Stimulated activated memory B cell treated with anti-CD40 and anti-IgM and Interleukin-4, amounts not matched to agents 10 μg/mL and 1 μg/mL and 100 μg/mL, for 72 hours (primary cell): Measurements from ENCODE around the gene DSG3.
"Not testable (repeated sequence)": the region's sequence is repeated elsewhere in the genome, so short reads cannot be mapped to it uniquely, and the experiment has no call there.

Experiments used
- ATAC-seq: fragments of 150-1000 bp; cut with Tn5 transposase; 2 replicates; pipeline ENCODE4 v1.10.0; 2021
- H3K27ac Mint-ChIP-seq: one replicate; pipeline ENCODE4 v1.8.0; 2022; ENCODE audit warnings: mild to moderate bottlenecking, mixed read lengths
- H3K27me3 Mint-ChIP-seq: one replicate; pipeline ENCODE4 v1.8.0; 2022; ENCODE audit warnings: mixed read lengths
- H3K36me3 Mint-ChIP-seq: one replicate; pipeline ENCODE4 v1.8.0; 2022; ENCODE audit warnings: mixed read lengths
- H3K4me1 Mint-ChIP-seq: one replicate; pipeline ENCODE4 v1.8.0; 2022; ENCODE audit warnings: mixed read lengths
- H3K4me3 Mint-ChIP-seq: one replicate; pipeline ENCODE4 v1.8.0; 2022; ENCODE audit warnings: mild to moderate bottlenecking, moderate library complexity, mixed read lengths
- H3K9me3 Mint-ChIP-seq: one replicate; pipeline ENCODE4 v1.8.0; 2022; ENCODE audit warnings: mixed read lengths

The DSG3 gene

GRCh38 chr18:31493941-31494340, 46.4 kb downstream of the DSG3 start:
- Mint-ChIP-seq H3K9me3 (peaks cover 6% of the 10 kb centered on the region), H3K4me1 (no peaks in the 10 kb centered on the region), H3K27me3 (peaks cover 45% of the 10 kb centered on the region), H3K27ac (no peak overlapping the region), H3K36me3 (no peaks in the 10 kb centered on the region), H3K4me3 (no peak overlapping the region)
- no peak for ATAC-seq

- ATAC-seq, H3K9me3 Mint-ChIP-seq, H3K4me1 Mint-ChIP-seq, H3K36me3 Mint-ChIP-seq, H3K27ac Mint-ChIP-seq, H3K4me3 Mint-ChIP-seq: not testable (repeated sequence)
- H3K27me3 Mint-ChIP-seq, result peaks cover 50% of the 10 kb centered on the region
Measured at GRCh38 chr18:31494705-31495244, 47.2 kb downstream of the DSG3 start.

DNA sequence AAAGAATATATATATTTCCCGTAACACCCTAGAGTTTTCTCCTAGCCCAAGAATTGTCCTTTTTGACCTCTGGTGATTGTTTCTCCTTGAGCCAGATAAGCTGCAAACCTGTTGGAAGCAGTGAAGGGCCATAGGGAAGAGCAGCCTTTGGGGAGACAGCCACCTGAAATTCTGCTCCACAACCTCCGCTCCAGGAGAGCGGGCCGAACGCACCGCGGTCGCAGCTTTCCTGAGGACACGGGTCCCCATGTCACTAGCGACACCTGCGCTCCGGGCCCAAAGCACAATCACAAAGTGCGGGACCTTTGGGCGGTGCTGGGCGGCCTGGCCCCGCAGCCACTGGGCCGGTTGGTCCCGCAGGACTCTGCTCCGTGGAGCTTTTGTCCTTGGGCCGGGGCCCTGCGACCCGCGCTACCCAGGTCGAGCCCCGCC, 49.9 kb downstream of the DSG3 start:
- no peak overlapping the region for H3K27ac Mint-ChIP-seq
- peaks cover 59% of the 10 kb centered on the region for H3K27me3 Mint-ChIP-seq
- H3K36me3 Mint-ChIP-seq, result no peaks in the 10 kb centered on the region
- no peak for ATAC-seq
- peak overlapping the region; percentile 31 for H3K4me3 Mint-ChIP-seq
- H3K4me1 Mint-ChIP-seq, result no peaks in the 10 kb centered on the region
- no peaks in the 10 kb centered on the region for H3K9me3 Mint-ChIP-seq

- peak; percentile 65 for ATAC-seq
- H3K36me3 Mint-ChIP-seq, result no peaks in the 10 kb centered on the region
Measured at GRCh38 chr18:31497836-31498573, 50.5 kb downstream of the DSG3 start, which contains the start of gene DSG2. Gene DSG2, plus strand, starts transcription at chr18:31498177. Its CDS starts 75 bp downstream, at chr18:31498252.

DNA sequence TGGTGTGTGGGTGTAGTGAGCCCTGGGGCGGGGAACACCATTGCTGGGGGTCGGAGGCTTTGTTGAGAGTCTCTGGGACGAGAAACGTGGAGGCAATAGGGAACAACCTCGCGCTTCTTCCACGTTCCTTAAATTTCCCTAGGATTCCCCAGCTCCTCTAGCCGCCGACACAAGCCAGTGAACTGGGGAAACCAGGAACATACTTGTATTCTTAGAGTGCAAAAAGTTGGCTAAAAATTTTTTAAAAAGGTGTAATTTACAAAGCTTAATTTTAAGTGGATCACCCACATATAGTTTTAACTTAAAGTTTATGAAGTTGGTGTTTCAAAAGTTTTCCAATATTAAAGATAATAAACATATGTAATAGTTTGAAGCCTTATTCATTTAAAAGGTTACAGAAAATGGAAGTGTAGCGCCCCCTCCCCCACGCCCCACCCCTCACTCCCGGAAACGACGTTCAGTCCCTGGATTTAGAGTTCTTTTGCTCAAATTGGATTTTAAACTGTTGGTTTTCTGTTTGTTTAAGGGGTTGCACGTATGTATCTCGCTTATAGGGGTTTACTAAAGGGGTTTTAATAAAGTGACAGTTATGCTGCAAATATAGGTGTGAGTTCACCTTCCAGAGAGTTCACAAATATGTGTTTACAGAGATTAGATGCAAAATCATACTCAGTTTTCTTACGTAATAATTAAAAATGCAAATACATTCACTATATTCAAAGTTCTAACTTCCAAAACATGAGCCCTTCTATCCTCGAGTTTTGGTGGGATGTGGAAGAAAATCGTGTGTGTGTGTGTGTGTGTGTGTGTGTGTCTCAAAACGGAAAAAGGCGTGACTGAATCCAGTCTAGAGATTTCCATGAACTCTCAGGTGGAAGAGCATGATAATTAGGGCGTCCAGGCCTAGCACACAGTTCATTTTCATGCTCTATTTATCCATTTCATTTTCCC, 51.3 kb downstream of the DSG3 start:
- Mint-ChIP-seq H3K9me3 (no peaks in the 10 kb centered on the region), H3K4me3 (peak overlapping the region; percentile 56), H3K4me1 (no peaks in the 10 kb centered on the region), H3K27ac (no peak overlapping the region), H3K36me3 (no peaks in the 10 kb centered on the region), H3K27me3 (peaks cover 59% of the 10 kb centered on the region)
- ATAC-seq, result no peak

More at GRCh38 chr18:31497836-31498573, 50.5 kb downstream of the DSG3 start, which contains the start of gene DSG2:
- H3K4me1 Mint-ChIP-seq, result no peaks in the 10 kb centered on the region
- H3K27me3 Mint-ChIP-seq, result peaks cover 59% of the 10 kb centered on the region
- H3K4me3 Mint-ChIP-seq, result peak within 1 kb of the TSS; percentile 56
- no peaks in the 10 kb centered on the region for H3K9me3 Mint-ChIP-seq
- H3K27ac Mint-ChIP-seq, result no peak within 1 kb of the TSS

DNA sequence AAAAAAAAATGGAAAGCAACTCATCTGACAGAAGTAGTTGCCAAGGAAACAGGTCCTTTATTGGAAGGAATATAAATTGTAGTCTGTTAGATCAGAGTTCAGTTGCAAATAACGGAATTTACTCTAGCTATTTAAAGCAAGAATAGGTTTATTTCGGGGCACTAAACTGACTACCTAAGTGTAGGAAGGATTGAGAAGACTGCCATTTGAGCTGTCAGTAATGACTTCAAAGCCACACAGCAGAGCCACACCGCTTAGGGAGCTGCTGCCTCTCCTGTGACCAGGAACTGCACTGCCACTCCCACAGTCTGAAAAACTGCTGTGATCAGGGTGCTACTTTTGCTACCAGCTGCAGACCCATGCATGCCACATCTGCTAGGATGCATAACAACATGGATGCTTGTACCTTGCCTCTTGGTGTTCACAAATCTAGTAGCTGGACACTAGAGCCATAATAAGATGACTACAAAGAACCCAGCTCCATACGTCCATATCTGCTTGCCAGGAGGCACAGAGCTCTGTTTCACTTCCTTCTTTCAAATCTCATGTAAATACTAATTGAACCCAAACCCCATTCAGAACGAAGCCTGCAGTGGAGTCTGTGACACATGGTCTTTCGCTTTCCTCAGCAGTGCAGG, 52.6 kb downstream of the DSG3 start:
- H3K27me3 Mint-ChIP-seq, result peaks cover 50% of the 10 kb centered on the region
- no peaks in the 10 kb centered on the region for H3K4me1 Mint-ChIP-seq
- H3K9me3 Mint-ChIP-seq, result no peaks in the 10 kb centered on the region
- H3K4me3 Mint-ChIP-seq, result no peak overlapping the region
- H3K27ac Mint-ChIP-seq, result no peak overlapping the region
- H3K36me3 Mint-ChIP-seq, result no peaks in the 10 kb centered on the region
- ATAC-seq, result peak; percentile 14

DNA sequence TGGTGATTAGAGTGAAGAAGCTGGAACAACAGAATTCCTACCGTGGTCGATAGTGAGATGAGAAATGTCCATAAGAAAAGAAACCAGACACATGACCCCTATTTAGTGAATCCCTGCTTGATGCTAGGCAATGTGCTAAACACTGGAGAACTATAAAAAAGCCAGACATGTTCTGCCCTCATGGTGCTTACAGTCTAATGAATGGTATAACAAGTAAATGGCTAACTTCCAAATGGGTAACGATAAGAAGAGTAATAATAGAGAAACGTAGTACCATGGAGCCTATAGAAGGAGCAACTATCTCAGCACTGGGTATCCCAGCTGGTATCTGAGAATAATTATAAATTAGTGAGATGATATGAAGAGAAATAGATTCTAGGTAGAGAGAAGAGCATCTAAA, 55.5 kb downstream of the DSG3 start:
- Mint-ChIP-seq H3K27ac (no peak overlapping the region), H3K4me1 (no peaks in the 10 kb centered on the region), H3K4me3 (no peak overlapping the region), H3K27me3 (peaks cover 23% of the 10 kb centered on the region), H3K36me3 (no peaks in the 10 kb centered on the region), H3K9me3 (no peaks in the 10 kb centered on the region)
- no peak for ATAC-seq

GRCh38 chr18:31504455-31505147, 57.1 kb downstream of the DSG3 start:
- H3K4me3 Mint-ChIP-seq, result no peak overlapping the region
- H3K36me3 Mint-ChIP-seq, result no peaks in the 10 kb centered on the region
- no peaks in the 10 kb centered on the region for H3K4me1 Mint-ChIP-seq
- peak; percentile 45 for ATAC-seq
- no peak overlapping the region for H3K27ac Mint-ChIP-seq
- peaks cover 9% of the 10 kb centered on the region for H3K27me3 Mint-ChIP-seq
- H3K9me3 Mint-ChIP-seq, result no peaks in the 10 kb centered on the region

GRCh38 chr18:31505156-31505555, 57.6 kb downstream of the DSG3 start:
- H3K27ac Mint-ChIP-seq, result no peak overlapping the region
- H3K27me3 Mint-ChIP-seq, result peaks cover 9% of the 10 kb centered on the region
- H3K4me1 Mint-ChIP-seq, result no peaks in the 10 kb centered on the region
- H3K9me3 Mint-ChIP-seq, result no peaks in the 10 kb centered on the region
- ATAC-seq, result no peak
- H3K36me3 Mint-ChIP-seq, result no peaks in the 10 kb centered on the region
- no peak overlapping the region for H3K4me3 Mint-ChIP-seq

GRCh38 chr18:31506024-31506742, 58.6 kb downstream of the DSG3 start:
- no peak overlapping the region for H3K27ac Mint-ChIP-seq

DNA sequence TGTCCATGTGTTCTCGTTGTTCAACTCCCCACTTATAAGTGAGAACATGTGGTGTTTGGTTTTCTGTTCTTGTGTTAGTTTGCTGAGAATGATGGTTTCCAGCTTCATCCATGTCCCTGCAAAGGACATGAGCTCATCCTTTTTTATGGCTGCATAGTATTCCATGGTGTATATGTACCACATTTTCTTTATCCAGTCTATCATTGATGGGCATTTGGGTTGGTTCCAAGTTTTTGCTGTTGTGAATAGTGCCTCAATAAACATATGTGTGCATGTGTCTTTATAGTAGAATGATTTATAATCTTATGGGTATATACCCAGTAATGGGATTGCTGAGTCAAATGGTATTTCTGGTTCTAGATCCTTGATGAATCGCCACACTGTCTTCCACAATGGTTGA, 59.6 kb downstream of the DSG3 start:
- not testable (repeated sequence) for H3K27ac Mint-ChIP-seq, H3K9me3 Mint-ChIP-seq, H3K36me3 Mint-ChIP-seq, ATAC-seq, H3K27me3 Mint-ChIP-seq, H3K4me1 Mint-ChIP-seq, H3K4me3 Mint-ChIP-seq

More at GRCh38 chr18:31506024-31506742, 58.6 kb downstream of the DSG3 start:
- H3K4me3 Mint-ChIP-seq, result no peak overlapping the region
- no peak for ATAC-seq
- H3K36me3 Mint-ChIP-seq, result no peaks in the 10 kb centered on the region
- no peaks in the 10 kb centered on the region for H3K9me3 Mint-ChIP-seq
- H3K27me3 Mint-ChIP-seq, result peaks cover 8% of the 10 kb centered on the region
- no peaks in the 10 kb centered on the region for H3K4me1 Mint-ChIP-seq

- no peak overlapping the region for H3K27ac Mint-ChIP-seq
- no peaks in the 10 kb centered on the region for H3K9me3 Mint-ChIP-seq
- ATAC-seq, result no peak
- peaks cover 14% of the 10 kb centered on the region for H3K27me3 Mint-ChIP-seq
- H3K4me1 Mint-ChIP-seq, result no peaks in the 10 kb centered on the region
- no peaks in the 10 kb centered on the region for H3K36me3 Mint-ChIP-seq
- H3K4me3 Mint-ChIP-seq, result no peak overlapping the region
Measured at GRCh38 chr18:31508781-31509180, 61.2 kb downstream of the DSG3 start.

DNA sequence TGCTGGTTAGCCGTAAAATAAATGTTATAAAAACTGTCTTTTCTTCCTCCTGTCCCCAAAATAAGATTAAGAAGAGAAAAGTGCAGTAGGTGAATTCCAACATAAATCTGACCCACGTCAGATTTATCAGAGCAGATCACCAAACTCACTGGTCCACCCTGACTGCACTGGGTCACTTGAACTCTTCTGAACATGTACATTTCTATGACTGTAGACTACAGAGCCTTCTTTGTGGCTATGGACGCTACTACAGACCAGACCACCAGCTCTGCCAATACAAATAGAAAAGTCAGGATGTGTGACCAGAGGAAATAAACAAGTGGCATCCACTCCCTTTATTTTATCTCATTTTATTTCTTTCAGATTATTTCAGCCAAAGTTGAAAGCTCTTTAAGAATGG, 62.0 kb downstream of the DSG3 start:
- Mint-ChIP-seq H3K4me3 (no peak overlapping the region), H3K27ac (no peak overlapping the region), H3K36me3 (no peaks in the 10 kb centered on the region), H3K4me1 (no peaks in the 10 kb centered on the region), H3K27me3 (peaks cover 14% of the 10 kb centered on the region), H3K9me3 (no peaks in the 10 kb centered on the region)
- no peak for ATAC-seq

DNA sequence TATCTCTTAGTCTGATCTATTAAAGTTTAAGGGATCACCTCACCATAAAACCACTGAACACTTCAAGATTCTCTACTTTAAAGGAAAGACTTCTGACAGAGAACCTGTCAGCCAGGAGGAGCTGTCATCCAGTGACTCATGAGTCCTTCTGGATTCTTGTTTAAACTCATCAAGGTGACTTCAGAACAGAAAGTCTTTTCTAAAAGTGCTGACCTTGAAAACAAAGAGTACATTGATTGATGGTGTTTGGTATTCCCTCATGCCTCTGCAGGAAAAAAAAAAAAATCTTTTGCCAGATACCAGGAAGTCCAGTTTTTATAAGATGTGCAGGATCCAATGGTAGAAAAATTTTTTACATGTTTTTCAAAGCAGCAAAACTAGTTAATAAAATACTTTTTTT, 62.8 kb downstream of the DSG3 start:
- H3K27ac Mint-ChIP-seq, result no peak overlapping the region
- ATAC-seq, result no peak
- no peaks in the 10 kb centered on the region for H3K4me1 Mint-ChIP-seq
- no peaks in the 10 kb centered on the region for H3K9me3 Mint-ChIP-seq
- no peaks in the 10 kb centered on the region for H3K36me3 Mint-ChIP-seq
- H3K27me3 Mint-ChIP-seq, result peaks cover 14% of the 10 kb centered on the region
- no peak overlapping the region for H3K4me3 Mint-ChIP-seq
